SKM-1 treated with dmso at 0.1 percent for 144 hours (cell line): ENCODE results near the gene NKAIN1.
"Not testable (repeated sequence)": the region's sequence is repeated elsewhere in the genome, so short reads cannot be mapped to it uniquely, and the experiment has no call there.

ENCODE experiments used
- DNase-seq: peaks from one replicate; lab custom pipeline; 2025; ENCODE audit not compliant: unreplicated experiment; lab: John Stamatoyannopoulos, UW

Gene NKAIN1

GRCh38 chr1:31239653-31240241 is at the start of gene NKAIN1:
TSS of gene NKAIN1 (minus strand) at chr1:31239887. CDS start at chr1:31239547, 340 bp downstream.
- DNase-seq, result no peak

GRCh38 chr1:31289021-31289420 is 49.3 kb upstream of the NKAIN1 start:
- DNase-seq, result no peak

DNA sequence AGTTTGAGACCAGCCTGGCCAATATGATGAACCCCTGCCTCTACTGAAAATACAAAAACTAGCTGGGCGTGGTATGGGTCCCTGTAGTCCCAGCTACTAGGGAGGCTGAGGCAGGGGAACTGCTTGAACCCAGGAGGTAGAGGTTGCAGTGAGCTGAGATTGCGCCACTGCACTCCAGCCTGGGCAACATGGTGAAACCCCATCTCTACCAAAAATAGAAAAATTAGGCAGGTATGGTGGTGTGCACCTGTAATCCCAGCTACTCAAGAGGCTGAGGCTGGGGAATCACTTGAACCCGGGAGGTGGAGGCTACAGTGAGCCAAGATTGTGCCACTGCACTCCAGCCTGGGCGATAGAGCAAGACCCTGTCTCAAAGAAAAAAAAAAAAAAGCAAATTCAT is 48.1 kb upstream of the NKAIN1 start:
- not testable (repeated sequence) for DNase-seq

DNA sequence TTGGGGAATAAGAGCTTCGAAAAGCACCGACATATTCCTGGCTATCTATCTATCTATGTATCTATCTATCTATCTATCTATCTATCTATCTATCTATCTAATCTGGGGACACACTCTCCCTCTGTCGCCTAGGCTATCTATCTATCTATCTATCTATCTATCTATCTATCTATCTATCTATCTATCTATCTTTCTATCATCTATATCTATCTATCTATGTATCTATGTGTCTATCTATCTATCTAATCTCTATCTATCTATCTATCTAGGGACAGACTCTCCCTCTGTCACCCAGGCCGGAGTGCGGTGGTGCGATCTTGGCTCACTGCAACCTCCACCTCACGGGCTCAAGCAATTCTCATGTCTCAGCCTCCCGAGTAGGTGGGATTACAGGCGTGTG is 42.7 kb upstream of the NKAIN1 start:
- not testable (repeated sequence) for DNase-seq

DNA sequence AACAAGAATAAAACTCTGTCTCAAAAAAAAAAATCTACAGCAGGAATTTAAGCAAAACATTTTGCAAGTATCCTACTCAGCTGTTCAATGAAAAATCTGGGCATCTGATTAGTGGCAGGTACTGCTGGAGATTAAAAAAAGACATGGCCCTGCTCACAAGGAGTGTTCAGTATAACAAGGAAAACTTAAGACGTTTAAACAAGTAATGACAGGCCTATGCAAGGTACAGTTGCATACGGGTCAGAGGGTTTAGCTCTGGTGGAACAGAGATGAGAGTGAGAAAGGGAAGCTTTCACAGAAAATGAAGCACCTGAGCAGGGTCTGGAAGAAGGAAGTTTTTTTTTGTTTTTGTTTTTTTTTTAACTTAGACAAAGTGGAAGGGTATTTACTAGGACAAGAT is 33.9 kb upstream of the NKAIN1 start:
- DNase-seq, result no peak

DNA sequence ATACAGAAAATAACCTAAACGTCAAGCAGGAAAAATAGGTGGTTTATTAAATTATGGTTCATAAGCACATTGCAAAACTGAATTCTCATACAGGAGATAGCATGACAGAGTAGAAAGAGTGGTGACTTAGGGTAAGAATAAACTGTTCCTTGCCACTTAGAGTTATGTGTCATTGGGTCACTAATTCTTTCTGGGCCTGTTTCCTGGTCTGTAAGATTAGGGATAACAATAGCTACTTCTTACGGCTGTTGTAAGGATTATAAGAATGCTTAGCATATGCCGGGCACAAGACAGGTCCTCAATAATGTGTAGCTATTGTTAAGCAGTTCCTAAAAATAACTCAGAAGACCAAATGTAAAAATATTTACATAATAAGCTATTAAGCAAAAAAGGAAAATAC is 32.7 kb upstream of the NKAIN1 start:
- no peak for DNase-seq

DNA sequence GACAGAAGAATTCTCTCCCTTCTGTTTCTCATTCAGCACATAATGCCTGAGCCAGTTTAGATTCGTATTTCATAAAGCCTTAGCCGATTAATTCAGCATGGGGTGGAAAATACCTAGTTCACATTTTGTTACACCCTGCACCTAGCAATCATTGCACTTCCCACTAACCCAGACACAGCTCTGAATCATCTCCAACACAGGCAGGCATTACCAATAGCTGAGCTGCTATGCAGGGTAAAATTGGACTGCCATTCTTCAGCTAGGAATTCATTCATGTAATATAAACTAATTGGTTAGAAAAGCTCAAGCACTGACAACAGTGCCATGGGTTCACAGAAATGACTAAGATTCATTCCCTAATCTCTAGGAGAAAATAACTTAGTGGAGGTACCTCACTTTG is 26.9 kb upstream of the NKAIN1 start:
- no peak for DNase-seq

DNA sequence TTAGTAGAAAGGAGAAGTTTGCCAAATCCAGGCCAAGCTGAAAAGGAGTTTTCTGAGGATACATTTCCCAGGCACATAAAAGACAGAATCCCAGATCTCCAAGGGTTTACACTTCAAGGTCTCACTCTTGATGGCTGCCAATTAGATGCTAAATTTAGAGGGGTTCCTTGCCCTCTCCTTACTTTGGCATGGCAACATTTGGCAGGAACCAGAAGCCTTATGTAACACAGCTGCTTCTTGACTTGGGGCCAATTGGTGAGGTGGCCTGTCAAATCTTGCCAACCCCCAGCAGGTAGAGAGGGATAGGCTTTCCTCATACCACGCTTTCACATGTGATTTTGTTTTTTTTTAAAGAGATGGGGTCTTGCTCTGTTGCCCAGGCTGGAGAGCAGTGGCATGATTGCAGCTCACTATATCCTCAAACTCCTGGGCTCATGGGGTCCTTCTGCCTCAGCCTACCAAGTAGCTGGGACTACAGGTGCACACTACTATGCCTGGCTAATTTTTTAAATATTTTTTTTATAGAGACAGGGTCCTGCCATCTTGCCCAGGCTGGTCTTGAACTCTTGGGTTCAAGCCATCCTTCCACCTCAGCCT is 25.2 kb upstream of the NKAIN1 start:
- no peak for DNase-seq

DNA sequence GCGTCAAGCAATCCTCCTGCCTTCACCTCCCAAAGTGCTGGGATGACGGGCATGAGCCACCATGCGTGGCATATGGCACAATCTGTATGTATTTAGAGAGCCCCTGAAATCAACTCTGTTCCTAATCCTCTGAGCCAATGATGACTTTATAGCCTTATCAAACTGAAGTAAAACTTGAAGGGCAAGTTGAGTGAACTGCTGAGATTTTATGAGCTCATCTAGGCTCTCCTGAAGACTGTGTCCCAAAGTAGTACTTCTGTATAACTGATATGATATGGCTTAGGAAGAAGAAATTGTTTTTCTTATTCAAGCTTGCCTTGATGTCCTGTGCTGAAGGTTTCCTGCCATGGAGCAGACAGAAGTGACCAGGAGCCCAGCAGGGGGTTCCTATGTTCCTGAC is 23.7 kb upstream of the NKAIN1 start:
- no peak for DNase-seq

DNA sequence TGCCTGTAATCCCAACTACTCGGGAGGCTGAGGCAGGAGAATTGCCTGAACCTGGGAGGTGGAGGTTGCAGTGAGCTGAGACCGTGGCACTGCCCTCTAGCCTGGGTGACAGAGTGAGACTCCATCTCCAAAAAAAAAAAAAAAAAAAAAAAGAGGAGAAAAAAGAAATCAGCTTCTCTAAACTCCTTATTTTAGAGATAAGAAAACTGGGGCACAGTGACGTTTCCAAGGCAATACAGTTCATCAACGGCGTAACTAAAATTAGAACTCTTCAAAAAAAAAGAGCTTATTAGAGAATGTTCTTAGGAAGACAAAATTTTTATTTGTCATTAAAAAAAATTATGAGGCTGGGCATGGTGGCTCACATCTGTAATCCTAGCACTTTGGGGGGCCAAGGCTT is 22.7 kb upstream of the NKAIN1 start:
- not testable (repeated sequence) for DNase-seq

- DNase-seq, result no peak
These were observed 22.2 kb upstream of the NKAIN1 start for GRCh38 chr1:31261916-31262315.

GRCh38 chr1:31259746-31260145 is 20.1 kb upstream of the NKAIN1 start:
- DNase-seq, result no peak

DNA sequence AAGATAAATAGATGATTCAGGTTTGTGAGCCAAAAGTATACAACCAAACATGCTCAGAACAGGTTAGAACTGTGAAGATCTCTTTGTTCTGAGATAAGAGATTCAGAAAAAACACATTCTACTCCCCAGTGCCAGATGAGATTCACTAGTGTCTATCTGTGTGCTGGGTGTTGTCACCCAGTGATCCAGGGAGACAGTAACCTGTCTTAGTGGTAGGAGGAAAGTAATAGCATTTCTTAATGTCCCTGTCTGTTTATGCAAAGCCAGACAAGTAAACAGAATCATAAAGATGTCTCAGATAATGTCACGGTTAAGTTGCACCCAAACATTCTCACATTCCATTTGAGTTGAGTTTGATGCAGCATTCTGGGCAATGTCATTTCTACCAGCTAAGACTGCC is 18.9 kb upstream of the NKAIN1 start:
- no peak for DNase-seq

GRCh38 chr1:31257213-31257612 is 17.5 kb upstream of the NKAIN1 start:
- DNase-seq, result no peak

- no peak for DNase-seq
These were observed 10.2 kb upstream of the NKAIN1 start for GRCh38 chr1:31249854-31250253.

GRCh38 chr1:31248276-31248675 is 8.6 kb upstream of the NKAIN1 start:
- DNase-seq, result no peak

DNA sequence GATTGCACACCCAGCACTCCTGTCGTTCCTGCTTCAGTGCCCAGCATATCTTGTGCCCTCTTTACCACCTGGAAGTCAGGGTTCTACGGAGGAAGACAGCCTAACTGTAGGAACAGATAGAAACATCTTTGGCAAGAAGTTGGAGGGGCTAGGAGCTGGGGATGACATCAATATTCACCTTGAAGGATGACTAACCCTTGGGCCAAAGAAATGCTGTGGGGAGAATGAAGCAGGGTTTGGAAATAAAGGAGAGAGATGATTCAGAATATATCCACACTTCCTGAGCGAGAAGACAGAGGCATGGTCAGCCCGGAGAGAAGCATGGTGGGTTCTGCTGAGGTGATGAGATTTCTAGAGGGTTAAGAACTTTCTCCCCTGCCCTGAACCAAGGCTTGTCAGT is 4.6 kb upstream of the NKAIN1 start:
- no peak for DNase-seq

DNA sequence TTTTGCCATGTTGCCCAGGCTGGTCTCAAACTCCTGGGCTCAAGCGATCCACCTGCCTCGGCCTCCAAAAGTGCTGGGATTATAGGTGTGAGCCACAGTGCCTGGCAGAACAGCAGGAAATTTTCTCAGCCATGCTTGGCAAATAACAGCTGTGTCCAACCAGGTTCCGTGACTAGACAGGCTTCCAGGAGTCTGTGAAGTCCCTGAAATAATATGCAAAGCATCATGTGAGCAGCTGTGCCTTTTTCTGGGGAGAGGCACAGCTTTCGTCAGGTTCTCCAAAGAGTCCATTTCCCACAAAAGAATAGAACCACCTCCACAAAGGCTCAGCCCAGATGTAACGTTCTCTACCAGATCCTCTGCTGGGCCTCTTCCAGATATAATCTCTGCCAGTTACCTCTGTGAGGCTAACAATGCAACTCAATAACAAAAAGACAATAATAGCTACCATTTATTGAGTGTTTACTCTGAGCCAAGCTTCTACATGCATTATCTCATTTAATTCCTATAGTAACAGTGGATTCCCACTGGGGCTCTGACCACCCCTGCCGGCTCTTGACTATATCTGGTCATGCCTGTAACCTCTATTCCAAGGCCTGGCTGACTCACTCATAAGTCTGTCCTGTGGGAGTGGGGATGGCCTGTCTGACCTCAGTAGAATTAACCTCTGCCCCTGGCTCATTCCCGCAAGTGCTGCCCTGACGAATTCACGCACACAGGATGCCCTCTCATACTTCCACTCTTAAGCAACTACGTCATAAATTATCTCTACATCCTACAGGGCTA is 4.0 kb upstream of the NKAIN1 start:
- DNase-seq, result no peak

- DNase-seq, result peak; percentile 10
These were observed 1.6 kb upstream of the NKAIN1 start for GRCh38 chr1:31241321-31241720.

DNA sequence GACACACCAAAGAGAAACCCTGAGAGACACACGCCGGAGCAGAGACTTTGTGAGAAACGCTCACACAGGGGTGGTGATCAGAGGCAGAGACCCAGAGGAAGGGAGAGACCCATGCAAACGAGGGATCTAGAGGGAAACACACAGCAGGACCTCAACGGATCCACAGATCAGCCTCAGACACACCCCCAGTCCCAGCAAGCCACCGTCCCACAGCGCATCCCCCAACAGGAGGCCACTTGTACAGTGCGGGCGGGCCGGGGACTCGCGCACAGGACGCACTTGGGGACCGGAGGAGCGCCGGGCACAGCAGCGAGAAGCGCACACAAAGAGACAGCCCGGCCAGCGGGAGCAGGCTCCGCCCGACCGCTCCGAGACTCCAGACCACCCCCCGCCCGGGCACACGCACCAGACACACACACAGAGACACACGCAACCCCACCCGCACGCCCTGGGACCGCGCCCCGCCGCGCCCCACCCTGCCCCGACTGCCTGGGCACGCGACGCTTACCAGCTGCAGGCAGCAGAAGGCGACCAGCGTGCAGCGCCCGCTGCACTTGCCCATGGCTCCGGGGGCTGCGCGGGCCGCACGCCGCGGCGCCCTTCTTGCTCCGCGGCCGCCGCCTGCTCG is 587 bp downstream of the NKAIN1 start:
- DNase-seq, result no peak

- no peak for DNase-seq
These were observed 1.1 kb downstream of the NKAIN1 start for GRCh38 chr1:31238612-31238985.

- DNase-seq, result no peak
These were observed 4.8 kb downstream of the NKAIN1 start for GRCh38 chr1:31234870-31235269.
